Stimulated activated CD4-positive, alpha-beta T cell treated with anti-CD3 and anti-CD28 coated beads, Interleukin-12 subunit alpha, Interleukin-12 subunit beta, amount 100 ng/mL, for 4 hours (primary cell): ENCODE measurements around the gene ANKLE1.
"Not testable (repeated sequence)": the region's sequence is repeated elsewhere in the genome, so short reads cannot be mapped to it uniquely, and the experiment has no call there.

Experiments
- DNase-seq: peaks from one replicate; pipeline ENCODE4 v3.0.0-alpha.2; 2020

Gene ANKLE1

DNA sequence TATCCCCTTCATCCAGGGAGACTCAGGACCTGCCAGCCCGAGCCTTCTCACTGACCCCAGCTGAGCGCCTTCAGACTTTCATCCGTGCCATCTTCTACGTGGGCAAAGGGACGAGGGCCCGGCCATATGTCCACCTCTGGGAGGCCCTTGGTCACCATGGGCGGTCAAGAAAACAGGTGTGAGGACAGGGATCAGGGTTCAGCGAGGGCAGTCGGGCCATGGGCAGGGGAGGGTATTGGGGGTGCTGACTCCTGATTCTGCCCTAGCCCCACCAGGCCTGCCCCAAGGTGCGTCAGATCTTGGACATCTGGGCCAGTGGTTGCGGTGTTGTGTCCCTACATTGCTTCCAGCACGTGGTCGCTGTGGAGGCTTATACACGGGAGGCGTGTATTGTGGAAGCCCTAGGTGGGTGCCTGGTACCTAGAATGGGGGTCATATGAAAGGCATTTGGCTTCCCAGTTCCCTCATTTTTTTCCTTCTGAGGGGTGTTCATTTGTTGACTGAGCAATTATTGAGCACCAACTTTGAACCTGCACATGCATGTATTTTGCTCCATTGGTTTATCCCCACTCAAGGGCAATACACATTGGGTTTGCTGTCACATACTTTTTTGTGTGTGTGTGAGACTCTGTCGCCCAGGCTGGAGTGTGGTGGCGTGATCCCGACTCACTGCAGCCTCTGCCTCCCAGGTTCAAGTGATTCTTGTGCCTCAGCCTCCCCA is 3.9 kb downstream of the ANKLE1 start:
- no peak for DNase-seq

GRCh38 chr19:17286263-17286662 is 4.6 kb downstream of the ANKLE1 start:
- DNase-seq: no peak

GRCh38 chr19:17286752-17287151 is 5.1 kb downstream of the ANKLE1 start:
- DNase-seq: no peak

GRCh38 chr19:17289489-17289888 is 7.8 kb downstream of the ANKLE1 start:
- DNase-seq: no peak

GRCh38 chr19:17292301-17293074 is 10.8 kb downstream of the ANKLE1 start:
- peak; percentile 82 for DNase-seq

GRCh38 chr19:17293605-17294004 is 11.9 kb downstream of the ANKLE1 start:
- no peak for DNase-seq

GRCh38 chr19:17294051-17294891 is 12.6 kb downstream of the ANKLE1 start:
- peak; percentile 48 for DNase-seq

GRCh38 chr19:17295551-17295950 is 13.8 kb downstream of the ANKLE1 start:
- not testable (repeated sequence) for DNase-seq

DNA sequence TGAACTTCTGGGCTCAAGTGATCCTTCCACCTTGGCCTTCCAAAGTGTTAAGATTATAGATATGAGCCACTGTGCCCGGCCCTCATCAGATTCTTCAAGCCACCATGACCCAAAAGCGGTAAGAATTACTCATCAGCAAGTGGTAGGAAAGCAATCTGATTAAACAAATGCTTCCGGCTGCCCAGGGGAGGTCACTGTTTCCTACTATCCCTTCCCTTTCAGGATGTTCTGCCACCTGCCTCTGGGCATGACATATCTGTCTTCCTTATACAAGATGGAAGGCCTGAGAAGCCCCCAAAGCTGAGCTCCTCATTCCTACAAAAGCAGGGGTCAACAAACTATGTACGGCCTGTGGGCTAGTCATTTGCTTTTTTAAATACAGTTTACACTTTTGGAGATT is 14.6 kb downstream of the ANKLE1 start:
- DNase-seq: no peak

- DNase-seq: no peak
Observed at GRCh38 chr19:17296976-17297375, 15.3 kb downstream of the ANKLE1 start.

GRCh38 chr19:17300992-17301619 is 19.4 kb downstream of the ANKLE1 start:
- no peak for DNase-seq

DNA sequence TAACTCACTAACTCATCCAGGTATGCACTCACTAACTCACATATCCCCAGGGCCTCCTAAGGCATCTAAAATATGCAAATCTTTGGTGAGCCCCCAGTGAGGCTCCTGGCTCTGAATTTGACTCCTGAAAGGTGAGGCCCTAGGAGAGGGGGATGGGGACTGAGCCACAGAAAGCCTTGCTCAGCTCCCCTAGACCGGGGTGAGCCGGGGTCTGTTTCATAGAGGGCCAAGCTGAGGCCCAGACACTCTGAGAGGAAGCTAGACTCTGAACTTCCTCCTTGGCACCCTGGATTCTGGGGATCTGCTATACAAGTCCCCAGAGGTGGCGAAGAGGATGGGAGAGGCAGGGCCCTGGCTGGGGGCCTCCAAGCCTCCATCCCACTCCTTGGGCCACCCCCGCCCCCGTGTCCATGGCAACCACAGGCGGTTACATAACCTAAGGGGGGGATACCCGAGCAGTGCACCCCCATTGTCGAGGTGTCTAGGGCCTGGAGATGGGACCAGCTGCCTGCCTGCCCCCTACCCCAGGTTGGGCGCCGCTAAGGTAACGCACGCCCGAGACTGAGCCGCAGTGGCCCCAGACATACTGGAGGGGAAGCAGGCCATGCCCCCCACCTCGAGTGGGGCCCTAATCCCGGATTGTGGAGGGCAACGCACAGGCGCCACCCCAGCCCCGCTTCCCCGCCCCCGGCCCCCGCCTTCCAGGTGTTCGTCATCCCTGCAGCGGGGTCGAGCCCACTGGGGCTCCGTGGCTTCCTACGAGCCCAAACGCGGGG is 20.9 kb downstream of the ANKLE1 start:
- DNase-seq: no peak

GRCh38 chr19:17303167-17303939 is 21.7 kb downstream of the ANKLE1 start, which contains the start of gene ABHD8:
TSS of gene ABHD8 (minus strand) at chr19:17303425. CDS start at chr19:17301616, 1,809 bp downstream.
- peak; percentile 89 for DNase-seq

DNA sequence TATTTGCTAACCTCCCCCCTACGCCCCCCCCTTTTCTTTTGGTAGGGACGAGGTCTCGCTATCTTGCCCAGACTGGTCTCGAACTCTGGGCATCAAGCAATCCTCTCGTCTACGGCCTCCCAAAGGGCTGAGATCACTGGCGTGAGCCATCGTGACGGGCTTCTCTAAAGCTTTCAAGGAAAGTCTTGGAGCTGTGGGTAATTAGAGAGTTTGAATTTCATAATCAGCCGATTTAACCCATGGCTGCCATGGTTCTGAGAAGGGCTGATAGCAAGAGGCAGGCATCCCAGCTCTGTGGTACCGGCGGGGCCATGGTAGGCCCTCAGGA is 22.2 kb downstream of the ANKLE1 start:
- DNase-seq: no peak

GRCh38 chr19:17304386-17305215 is 22.9 kb downstream of the ANKLE1 start:
- no peak for DNase-seq

DNA sequence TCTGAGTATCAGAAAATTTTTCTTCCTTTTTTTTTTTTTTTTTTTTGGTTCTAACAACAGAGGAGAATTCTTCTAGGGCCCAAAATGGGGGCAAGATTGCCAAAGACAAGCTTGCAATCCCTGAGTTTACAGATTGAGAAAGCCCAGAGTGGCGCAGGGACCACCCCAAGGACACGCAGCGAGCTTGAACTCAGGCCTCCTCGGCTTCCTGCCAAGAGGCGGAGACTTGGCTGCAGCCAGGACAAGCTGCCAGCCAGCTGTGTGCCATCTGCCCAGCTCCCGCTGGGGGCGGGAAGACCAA is 23.5 kb downstream of the ANKLE1 start:
- DNase-seq: no peak

- peak; percentile 90 for DNase-seq
Observed at GRCh38 chr19:17305517-17306284, 24.0 kb downstream of the ANKLE1 start, which contains the start of gene MRPL34. TSS of gene MRPL34 (plus strand) at chr19:17305872. CDS start at chr19:17305893, 21 bp downstream.

- no peak for DNase-seq
Observed at GRCh38 chr19:17306285-17306714, 24.6 kb downstream of the ANKLE1 start.

- DNase-seq: no peak
Observed at GRCh38 chr19:17307876-17308377, 26.2 kb downstream of the ANKLE1 start.
